EL (cell line): ENCODE data around the gene NOG.

ENCODE experiments used
- DNase-seq: peaks from one replicate; pipeline ENCODE4 v3.0.0-alpha.2; 2016

NOG gene

DNA sequence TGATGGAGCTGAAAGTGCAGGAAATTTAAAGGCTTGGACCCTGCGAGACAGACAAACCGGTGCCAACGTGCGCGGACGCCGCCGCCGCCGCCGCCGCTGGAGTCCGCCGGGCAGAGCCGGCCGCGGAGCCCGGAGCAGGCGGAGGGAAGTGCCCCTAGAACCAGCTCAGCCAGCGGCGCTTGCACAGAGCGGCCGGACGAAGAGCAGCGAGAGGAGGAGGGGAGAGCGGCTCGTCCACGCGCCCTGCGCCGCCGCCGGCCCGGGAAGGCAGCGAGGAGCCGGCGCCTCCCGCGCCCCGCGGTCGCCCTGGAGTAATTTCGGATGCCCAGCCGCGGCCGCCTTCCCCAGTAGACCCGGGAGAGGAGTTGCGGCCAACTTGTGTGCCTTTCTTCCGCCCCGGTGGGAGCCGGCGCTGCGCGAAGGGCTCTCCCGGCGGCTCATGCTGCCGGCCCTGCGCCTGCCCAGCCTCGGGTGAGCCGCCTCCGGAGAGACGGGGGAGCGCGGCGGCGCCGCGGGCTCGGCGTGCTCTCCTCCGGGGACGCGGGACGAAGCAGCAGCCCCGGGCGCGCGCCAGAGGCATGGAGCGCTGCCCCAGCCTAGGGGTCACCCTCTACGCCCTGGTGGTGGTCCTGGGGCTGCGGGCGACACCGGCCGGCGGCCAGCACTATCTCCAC, at the start of gene NOG:
TSS of gene NOG (plus strand) at position 54 of the 674 bp plus-strand sequence. CDS start at position 579, 525 bp downstream.
- DNase-seq: peak; percentile 83

DNA sequence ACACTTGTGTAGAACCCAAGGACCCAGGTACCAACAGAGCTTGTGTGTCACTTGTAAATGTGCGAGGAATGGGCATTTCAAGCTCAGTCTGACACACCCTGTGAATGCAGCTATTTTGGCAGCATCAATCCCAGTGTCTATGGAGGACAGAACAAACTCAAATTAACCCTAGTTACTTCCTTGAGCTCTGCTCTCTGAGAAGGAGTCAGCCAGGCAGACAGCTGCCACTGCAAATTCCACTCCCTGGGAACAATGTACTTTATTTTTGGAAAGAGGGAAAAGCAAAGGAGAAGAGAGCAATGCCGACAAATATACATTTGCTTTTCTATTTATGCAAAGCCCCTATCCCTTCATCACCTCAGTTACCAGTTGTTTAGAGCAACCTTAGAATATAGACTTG, 48.4 kb upstream of the NOG start:
- DNase-seq: no peak

DNA sequence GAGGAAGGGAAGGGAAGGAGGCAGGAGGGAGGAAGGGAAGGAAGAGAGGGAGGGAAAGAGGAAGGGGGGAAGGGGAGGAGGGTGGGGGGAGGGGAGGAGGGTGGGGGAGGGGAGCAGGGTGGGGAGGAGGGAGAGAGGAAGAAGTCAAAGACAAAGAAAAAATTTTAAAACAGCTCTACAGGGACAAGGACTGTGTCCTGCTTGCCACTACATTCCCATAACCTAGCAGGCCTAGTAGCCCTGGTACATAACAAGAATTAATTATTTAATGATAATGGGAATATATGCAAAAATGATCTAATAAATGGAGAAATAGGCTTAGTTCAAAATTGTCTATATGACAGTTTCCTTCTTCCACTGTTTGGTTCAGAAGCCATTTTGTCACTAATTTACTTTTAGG, 47.6 kb upstream of the NOG start:
- no peak for DNase-seq

DNA sequence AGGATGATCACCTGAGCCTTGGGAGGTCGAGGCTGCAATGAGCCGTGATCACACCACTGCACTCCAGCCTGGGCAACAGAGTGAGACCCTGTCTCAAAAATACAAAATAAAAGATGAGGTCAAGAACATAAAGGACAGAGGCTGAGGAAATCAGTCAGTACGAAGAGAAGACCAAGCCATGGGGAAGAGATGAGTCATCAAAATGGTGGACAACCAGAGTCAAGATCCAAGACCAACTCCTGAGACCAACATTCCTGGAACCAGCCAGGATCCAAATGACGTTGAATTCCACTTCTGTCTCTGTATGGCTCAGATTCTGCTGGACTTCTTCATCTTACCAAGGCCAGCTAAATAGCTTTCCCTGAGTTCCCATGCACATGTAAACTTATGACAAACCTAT, 44.8 kb upstream of the NOG start:
- no peak for DNase-seq

DNA sequence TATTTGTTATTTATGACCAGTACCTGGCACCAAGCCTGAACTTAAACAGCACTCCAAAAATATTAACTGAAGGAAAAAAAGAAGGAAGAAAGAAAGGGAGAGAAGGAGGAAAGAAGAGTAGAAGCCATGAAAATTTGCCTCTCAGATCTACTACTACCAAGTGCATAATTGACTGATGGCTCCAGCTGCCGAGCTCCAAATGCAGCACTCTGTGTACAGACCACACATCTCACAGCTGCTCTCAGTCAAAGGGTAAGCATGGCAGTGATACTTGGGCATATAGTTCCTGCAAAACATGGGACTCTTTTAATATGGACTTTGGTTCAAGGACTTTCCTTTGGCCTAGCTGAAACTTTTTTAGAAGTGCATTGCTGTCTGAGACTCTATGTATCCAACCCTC, 44.0 kb upstream of the NOG start:
- no peak for DNase-seq

DNA sequence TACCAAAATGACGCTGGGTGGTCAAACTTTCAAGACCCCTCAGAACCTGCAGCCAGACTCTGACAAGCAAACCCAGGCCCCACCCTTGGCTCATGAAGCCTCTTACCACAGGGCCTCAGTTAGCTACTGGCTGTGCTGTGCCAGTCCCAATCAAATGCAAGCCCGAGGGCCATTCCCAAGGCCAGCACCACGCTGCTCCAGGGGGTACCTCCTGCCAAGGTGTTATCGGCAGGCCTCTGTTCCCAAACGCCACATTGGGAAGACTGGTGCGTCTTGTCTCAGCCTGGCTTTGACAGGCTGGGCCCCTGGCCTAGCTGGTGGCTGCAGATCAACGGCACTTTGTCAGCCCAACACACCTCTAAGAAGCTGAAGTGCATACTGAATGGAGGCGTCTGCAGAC, 35.8 kb upstream of the NOG start:
- no peak for DNase-seq

DNA sequence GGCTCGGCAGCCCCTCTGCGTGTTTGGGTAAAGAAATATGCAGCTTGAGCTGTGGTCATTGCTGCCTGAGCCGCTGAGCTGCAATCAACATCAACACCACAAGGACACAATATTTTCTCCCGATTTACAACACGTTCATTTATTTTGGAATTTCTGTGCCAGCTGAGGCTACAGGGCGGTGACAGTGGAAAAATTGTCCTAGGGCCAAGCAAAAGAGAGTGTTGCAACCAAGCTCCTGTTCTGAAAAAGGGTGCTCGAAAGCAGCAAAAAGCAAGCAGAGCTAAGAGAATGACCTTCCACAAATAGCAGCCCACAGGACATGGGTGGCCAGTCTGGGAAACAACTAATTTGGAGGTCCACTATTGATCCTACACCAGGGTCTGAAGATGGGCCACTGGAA, 35.4 kb upstream of the NOG start:
- no peak for DNase-seq

DNA sequence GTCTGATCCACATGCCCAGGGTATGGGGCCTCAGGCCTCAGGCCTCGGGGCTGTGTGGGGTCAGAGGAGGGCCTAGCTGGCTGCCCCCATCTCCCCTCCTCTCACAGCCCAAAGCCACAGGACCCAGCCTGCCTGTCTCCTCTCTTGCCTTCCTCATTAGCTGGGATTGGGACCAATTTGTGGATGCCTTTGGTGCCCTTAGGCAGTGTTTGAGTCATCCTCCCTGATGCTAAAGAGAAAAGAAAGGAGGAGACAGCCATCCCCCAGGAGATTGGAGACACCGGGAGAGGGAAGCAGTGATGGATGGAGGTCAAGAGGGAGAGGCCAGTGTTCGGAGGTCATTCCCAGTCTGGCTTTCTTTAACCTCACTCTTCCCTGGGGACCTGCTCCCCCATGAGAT, 23.3 kb upstream of the NOG start:
- DNase-seq: peak; percentile 43

DNA sequence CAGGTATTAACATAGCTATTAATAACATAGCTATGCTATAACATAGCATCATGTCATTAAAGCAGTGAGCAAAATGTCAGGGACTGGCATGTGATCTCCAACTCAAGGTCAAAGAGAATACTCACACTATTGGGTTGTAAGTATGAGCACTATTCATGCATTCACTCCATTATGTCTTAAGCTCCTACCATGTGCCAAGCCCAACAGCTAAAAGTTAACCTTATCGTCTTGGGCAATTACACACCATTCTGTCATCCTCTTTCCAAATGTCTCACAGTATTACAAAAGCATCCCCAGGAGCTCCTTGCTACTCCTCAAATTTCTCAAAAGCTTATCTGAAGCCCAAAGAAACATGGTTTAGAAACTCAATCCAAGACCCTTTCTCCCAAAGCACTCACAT, 22.0 kb upstream of the NOG start:
- DNase-seq: no peak

DNA sequence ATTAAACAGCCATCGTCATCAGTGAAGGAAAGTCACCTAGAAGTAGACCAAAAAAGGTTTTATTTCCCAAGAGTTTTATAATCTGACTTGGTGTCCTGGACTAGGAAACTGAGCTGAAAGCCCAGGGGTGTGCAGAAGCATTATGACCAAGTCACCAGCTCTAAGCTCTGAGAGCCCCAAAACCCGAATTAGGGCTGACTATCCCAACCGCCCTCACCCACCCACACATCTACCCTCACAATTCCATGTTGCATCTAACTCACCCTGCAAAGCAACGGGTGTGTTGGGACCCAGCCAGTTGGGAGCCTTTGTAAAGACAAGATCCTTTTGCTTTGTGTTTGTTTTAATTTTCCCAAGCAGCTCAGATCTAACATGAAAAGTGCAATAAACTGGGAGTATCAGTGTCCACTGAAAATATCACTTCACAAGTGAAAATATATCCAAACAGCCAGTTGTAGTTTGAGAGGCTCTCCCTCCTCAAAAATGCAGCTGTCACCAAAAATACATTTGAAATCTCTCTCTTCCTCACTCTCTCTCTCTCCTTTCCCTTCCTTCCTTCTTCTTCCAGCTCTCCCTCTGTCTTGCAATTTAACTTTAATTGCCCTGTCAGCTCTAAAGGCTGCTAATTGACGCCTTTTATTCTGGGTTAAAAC, 16.2 kb upstream of the NOG start:
- DNase-seq: no peak

DNA sequence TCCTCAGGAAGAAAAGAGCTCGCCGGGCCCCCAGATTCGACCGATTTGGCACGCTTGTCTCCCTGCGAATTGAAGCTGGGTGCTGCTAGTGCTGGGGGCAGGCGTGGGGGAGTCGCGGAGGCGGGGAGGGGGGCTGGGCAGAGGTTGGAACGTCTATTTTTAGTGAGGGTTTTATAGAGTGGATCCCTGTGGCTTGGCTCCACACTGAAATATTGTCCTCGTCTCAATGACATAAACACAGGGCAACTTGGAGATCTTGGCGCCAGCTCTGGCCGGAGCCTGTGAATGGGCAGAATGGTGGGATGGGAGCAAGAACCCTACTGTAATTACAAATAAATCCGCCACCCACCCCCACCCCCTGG, 15.7 kb upstream of the NOG start:
- DNase-seq: no peak

DNA sequence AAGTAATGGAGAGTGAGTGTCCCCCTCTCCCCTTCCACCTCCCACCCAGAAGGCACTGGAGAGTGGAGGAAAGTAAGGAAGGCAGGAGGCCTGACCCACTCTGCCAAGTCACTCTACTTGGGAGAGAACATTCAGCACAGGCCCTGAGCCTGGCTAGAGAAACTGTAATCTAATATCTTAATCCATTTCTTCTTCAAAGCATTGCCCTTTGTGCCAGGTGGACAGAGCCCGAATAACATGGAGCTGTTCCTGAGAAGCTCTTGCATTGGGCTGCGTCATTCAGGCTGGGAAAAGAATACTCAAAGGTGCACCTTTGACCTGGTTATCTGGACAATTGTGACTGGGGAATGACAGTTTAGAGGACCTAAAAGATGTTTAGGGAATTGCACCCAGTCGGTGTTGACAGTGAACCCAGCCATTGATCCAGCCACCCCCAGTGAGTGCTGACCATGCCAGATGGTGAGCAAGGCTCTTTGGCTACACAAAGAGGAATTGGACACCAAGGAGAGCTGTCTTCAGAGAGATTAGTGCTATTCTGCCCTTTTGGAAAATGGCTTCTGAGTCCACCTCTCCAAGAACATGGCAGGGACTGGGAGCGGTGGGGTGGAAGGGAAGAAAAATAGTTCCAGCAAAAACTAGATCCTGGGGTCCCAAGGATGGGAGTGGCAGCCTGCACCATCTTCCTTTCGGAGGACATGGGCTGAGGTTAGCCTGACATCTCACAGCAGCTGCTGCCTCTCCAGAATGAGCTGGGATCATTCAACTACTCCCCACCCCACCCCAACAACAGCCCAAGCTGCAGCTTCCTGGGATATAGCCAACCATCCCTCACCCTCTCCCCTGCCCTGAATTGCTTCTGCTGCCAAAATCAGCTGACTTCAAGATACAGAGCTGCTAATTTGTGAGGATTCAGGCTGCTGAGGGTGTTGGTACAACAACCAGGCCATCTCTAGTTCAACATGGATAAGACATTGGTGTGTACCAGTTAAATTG, 11.6 kb upstream of the NOG start:
- DNase-seq: no peak

DNA sequence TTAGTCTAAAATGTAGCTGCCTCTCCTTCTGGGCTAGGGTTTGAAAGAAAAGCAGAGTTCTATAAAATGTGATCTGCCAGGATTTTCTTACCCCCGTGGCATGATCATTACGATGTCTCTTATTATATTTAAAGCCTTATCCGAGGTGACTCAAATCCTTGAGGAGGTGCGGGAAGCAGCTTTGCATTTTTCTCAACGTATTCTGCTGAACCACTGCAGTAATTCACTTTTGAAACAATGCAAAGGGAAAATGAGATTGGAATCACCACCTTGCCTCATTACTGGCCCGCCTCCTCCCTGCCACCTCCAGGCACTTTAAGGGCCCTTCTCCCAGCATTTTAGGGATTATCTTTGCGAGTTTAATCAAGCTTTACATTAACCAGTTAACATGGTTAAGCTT, 9.7 kb upstream of the NOG start:
- DNase-seq: no peak

DNA sequence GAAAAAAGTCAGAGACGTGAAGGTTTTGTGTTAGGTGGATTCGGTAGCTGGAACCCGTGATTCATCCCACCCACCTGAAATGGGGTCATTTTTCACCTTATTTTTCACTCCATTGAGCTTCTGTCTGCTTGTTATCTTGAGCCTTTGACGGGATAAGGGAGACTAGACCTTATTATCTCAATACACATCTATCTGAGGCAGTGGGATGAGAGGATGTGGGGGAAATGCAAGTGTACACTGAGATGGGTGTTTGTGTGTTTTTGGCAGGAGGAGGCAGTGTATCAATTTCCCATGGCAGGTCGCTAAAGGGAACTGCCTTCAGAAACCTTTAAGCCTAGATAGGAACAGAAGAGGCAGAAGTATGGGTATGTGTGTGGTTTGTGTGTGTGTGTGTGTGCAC, 6.2 kb upstream of the NOG start:
- DNase-seq: no peak

DNA sequence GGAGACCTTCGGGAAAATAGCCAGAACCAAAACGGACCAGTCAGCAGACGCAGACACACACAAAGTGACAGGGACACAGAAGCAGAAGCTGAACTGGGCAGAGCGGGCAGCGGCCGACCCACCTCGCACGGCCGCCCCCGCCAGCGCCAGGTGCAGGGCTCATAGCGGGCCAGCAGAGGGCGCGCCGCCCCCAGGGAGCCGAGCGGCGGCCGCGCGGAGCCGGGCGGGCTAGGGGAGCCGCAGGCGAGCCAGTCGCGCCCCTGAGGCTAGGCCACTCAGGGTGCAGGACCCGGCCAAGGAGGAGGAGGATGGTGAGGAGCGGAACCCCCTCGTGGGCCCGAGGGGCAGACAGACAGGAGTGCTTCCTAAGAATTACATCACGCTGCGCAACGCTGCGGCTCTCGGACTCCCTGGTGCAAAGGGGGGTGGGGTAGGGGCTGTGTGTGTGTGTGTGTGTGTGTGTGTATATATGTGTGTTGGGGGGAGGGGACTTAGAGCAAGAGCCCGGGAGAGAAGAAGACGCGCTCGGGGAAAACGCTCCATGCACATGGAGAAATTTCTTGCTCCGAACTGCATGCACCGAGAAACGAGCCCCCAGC, 913 bp upstream of the NOG start:
- DNase-seq: peak; percentile 70

DNA sequence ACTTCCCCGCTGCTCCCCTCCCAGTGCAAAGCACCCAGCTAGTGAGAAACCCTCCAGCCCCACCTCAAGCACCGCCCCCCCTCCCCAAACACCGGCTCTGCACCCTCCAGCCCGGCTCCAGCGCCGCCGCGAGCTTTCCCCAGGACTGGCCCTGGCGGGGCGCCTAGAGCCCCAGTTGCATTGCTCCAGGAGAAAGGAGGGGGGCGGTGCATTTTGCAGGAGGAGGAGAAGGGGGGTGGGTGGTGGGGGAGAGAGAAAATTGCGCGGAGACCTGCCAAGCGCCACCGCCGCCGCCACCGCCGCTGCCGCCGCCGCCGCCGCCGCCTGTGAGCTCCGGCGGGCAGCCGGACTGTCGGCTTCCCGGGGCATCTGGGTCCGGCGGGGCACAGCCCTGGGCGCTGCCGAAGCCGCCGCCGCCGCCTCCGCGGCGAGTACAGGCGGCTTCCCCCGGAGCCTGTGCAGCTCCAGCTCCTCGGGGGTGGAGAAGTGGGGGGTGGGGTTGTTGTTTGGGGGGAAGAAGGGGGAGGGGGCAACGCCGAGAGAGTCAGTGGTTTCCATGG, 333 bp upstream of the NOG start:
- DNase-seq: peak; percentile 78

DNA sequence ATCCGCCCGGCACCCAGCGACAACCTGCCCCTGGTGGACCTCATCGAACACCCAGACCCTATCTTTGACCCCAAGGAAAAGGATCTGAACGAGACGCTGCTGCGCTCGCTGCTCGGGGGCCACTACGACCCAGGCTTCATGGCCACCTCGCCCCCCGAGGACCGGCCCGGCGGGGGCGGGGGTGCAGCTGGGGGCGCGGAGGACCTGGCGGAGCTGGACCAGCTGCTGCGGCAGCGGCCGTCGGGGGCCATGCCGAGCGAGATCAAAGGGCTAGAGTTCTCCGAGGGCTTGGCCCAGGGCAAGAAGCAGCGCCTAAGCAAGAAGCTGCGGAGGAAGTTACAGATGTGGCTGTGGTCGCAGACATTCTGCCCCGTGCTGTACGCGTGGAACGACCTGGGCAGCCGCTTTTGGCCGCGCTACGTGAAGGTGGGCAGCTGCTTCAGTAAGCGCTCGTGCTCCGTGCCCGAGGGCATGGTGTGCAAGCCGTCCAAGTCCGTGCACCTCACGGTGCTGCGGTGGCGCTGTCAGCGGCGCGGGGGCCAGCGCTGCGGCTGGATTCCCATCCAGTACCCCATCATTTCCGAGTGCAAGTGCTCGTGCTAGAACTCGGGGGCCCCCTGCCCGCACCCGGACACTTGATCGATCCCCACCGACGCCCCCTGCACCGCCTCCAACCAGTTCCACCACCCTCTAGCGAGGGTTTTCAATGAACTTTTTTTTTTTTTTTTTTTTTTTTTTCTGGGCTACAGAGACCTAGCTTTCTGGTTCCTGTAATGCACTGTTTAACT, 1.0 kb downstream of the NOG start:
- peak; percentile 54 for DNase-seq

DNA sequence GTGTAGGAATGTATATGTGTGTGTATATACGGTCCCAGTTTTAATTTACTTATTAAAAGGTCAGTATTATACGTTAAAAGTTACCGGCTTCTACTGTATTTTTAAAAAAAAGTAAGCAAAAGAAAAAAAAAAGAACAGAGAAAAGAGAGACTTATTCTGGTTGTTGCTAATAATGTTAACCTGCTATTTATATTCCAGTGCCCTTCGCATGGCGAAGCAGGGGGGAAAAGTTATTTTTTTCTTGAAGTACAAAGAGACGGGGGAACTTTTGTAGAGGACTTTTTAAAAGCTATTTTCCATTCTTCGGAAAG, 1.6 kb downstream of the NOG start:
- DNase-seq: no peak

DNA sequence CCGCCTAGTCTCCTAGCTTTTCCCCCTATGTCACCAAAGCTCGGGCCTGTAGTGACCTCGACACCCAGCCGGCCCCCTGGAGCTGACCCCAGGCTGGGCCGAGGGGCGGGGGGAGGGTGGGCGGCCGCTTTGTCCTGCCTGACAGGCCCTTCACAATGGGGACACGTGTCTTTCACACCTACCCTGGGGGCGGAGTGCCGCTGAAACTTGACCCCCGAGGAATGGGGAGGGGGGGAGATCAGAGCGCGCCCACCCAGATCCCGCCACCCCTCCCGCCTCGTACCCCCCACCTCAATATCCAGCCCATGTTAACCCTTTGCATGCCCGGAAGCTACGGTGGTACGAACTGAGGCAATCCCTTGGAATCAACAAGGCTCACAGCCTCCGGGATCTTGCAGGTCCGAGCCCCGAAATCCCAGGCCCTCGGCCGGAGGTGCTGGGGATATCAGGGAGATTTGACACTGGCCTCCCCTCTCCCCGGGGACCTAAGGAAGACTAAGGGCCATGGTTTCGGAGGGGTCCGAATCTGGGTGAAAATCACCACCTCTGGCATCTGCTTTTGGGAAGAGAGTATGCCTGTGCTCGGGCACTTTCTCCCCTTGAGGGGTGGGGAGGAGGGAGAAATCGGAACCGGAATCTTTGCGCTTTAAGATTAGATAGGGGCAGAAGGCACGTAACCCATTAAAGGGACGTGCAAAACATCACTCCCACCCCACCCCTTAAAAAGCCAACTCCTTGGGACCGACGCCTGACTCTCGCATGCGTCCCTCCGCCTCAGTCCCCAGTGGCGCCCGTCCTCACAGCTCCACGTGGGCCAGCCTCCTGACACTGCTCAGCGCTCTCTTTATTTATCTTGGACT, 2.6 kb downstream of the NOG start:
- peak; percentile 72 for DNase-seq

DNA sequence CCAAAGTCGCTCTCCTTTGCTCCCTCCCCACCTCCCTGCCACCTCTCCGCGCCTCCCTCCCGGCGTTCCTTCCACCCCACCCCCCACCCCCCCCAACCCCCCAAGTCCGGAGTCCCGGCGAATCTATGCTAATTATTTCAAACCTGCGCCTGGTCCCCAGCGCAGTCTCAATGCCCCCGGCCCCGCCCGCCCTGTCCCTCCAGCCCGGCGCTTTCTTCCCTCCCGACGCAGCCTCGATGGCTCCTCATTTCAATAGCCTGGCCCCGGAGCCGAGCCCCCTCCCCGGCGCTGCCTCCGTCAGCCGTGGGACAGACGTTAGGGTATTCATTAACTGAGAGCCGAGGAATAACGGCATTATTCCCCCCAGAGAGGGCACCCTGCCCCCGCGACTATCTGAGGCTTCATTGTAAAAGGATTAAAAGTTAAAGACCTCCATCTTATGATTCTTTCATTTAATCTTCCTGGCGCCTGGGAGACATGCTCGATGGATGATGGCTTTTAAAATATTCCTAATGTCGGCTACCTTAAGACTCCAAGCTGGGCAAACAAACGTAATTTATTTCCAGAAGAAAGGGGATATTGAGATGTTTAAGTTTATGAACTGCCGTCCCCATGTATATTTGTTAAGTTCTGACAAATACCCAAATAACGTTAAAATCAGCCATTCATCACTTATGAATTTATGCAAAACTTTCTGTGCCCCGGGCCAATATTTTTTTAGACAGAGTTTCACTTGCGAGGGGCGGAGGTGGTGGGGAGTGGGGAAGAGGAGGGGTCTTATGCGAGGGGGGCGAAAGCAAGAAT, 3.4 kb downstream of the NOG start:
- no peak for DNase-seq
